GM19238 (cell line): ENCODE results near the gene CEP68.
"Not testable (repeated sequence)": the region's sequence is repeated elsewhere in the genome, so short reads cannot be mapped to it uniquely, and the experiment has no call there.

ENCODE experiments used
- DNase-seq: peaks from one replicate; pipeline ENCODE4 v3.0.0; 2011; ENCODE audit warnings: low spot score; ENCODE audit not compliant: insufficient read length

The CEP68 gene

DNA sequence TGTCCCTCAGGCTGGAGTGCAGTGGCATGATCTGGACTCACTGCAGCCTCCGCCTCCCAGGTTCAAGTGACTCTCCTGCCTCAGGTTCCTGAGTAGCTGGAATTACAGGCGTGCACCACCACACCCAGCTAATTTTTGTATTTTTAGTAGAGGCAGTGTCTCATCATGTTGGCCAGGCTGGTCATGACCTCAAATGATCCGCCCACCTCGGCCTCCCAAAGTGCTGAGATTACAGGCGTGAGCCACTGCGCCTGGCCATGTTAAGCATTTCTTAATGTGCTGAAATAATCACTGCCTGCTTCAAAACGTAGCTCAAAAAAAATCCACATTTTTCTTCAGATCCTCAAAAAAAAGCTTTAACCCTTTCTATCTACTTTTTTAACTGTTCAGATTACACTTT lies 69.2 kb downstream of the CEP68 start:
- not testable (repeated sequence) for DNase-seq

DNA sequence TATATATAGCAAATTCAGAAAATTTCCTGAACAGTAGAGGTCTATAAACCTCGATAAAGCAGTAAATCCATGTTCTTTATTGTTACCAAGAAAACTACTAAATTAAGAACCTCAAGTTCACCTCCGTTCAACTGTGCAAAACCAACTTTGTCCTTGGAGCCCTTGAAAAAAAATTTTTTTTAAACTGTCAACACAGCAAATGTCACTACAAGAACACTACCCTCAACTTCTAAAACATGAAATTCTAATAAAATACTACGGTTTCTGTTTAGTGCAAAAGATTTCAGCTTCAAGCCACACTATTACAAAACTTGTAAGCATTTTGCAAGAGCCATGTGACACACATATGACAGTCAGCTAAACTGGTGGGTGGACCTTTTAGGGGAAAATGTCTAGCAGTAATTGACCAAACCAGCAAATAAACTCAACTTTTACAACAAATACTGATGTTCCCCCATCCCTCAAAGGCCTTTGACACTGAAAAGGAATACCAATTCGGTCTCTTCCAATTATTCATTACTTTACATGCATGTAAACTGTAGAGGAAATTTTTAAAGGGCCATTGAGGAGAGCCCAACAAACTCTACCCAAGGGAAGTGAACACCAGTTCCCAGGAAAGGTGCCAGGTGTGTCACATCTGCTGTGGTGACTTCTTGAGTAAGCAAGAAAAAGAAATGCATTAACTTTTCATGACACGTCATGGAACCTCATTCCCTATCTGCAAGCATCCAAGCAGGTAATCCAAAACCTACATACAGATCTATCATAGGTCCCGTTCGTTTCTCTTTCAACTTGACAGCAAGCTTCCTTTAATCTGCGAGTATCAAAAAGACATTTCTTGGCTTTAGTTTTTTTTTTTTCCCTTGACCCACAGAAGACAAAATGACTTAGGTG lies 72.3 kb downstream of the CEP68 start:
- DNase-seq = no peak

DNA sequence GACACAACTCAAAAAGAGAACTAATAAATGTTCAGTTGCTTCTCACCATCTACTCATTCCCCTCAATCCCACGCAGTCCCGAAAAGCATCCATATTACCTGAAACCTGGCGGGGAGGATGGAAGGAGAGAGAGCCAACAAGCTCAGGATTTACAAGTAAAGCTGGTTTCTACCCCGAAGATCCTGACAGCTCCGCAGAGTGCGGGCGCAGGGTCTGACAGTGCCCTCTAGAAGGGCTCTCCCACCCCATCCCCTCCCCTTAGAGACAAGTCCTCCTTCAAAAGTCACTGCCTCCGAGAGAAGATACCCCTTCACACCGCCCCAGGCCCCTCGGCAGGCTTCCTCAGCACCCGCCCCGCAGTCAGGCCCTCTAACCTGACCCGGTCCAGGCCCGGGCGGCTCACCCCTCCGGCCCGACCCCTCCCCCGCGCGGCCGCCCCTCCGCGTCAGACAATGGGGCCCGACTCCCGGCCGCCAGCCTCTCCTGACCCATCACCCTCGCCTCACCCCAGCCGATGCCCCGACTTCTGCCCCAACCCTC lies 73.1 kb downstream of the CEP68 start:
- peak; percentile 7 for DNase-seq

DNA sequence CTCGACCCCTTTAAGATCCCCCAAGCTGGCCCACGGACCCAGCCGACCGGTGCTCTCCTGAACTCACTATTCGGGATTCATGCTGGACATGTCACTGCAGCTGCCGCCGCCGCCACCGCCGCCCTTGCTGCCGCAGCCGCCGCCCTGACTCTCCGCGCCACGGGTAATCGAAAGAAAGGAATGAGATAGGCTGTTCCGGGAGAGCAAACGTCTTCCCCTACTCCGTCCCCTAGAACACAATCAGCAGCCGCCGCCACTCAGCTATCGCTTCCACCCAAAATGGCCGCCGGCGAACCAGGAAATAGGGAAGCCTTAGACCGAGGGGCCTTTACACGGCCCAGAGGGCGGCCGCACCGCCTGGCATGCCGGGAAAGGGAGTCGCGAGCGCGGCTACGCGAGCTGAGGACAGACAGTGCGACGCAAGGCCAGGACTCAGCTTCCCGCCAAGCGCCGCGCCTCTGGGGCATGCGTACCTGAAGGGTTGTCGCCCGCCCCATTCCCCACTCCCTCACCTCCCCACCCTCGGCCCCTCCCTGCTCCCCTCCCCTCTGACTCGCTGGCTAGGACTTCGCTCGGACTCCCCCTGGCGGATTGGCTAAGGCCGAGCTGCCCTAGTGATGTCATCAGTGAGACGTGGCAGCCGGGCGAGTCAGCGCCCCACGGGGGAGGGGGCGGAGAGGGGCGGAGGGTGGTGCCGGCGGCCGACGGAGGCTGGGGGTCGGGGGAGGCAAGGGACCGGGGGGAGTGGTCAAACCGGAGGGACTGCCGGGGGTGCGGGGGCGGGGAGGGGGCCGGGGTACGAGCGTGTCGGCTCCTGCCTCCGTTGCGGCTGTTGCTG lies 73.8 kb downstream of the CEP68 start, which contains the start of gene RAB1A:
TSS of gene RAB1A (minus strand) at position 281 of the 838 bp plus-strand sequence. CDS start at position 90, 191 bp downstream.
- DNase-seq = peak; percentile 94

DNA sequence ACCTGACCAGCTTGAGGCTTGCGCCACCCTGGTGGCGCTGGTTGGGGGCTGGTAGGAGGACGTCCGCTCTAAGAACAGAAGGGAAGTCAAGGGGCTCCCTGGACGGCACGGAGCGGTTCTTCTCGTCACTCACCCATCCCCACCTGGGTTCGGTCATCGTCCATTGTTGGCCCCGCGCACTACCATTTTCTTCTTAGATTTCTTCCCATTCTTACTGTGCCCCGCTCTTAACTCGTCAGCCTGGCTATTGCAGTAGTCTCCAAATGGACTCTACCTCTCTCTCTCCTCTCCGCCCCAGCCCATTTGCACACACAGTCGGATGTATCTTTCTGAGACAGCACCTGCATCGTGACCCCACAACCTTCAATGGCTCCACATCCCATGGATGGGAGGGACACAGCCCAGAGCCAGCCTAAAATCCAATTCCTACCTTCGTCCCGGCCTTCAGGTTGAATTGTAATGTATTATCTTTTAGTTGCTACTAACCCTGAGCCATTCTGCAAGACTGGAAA lies 74.5 kb downstream of the CEP68 start:
- DNase-seq = no peak

DNA sequence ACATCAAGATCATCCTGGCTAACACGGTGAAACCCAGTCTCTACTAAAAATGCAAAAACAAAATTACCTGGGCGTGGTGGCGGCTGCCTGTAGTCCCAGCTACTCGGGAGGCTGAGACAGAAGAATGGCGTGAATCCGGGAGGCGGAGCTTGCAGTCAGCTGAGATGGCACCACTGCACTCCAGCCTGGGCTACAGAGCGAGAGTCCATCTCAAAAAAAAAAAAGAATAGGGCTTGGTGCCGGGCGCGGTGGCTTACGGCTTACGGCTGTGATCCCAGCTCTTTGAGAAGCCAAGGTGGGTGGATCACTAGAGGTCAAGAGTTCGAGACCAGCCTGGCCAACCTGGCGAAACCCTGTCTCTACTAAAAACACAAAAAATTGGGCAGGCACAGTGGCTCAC lies 76.7 kb downstream of the CEP68 start:
- not testable (repeated sequence) for DNase-seq

DNA sequence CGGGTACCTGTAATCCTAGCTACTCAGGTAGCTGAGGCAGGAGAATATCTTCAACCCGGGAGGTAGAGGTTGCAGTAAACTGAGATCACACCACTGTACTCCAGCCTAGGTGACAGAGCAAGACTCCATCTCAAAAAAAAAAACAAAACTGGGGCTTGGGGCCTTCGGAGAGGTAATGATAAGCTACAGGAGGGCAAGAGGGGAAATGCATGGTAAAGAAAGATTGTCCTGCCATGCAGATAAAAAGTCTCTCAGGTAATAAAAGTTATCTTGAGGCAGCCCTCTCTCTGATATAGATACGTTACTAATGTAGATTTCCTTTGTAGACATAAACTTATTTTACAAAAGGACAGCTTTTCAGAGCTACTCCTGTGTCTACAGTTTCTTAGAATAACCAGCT lies 77.4 kb downstream of the CEP68 start:
- no peak for DNase-seq

DNA sequence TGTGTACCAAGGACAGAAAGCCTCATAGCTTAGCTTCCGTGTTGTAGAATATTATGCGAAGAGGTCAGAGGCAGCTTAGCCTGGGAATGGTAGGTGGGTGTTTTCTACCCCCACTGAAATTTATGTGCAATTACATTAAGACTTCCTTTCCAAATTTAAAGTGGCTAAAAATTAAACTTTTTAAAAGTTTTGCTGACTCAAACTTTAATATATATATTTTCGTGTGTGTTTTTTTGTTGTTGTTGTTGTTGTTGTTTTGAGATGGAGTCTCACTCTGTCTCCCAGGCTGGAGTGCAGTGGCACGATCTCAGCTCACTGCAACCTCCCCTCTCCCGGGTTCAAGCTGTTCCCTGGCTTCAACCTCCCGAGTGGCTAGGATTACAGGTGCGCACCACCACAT lies 77.9 kb downstream of the CEP68 start:
- DNase-seq = no peak

DNA sequence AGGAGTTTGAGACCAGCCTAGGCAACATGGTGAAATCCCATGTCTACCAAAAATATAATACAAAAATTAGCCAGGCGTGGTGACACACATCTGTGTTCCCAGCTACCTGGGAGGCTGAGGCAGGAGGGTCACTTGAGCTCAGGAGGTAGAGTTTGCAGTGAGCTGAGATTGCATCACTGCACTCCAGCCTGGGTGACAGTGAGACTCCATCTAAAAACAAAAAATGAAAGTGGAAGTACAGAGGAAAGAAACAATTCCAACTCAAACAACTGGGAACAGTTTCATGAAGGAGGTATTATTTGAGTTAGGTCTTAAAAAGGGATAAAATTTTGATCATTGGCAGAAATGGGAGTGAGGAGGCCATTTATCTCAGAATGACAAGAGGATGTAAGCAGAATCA lies 80.0 kb downstream of the CEP68 start:
- no peak for DNase-seq
